Right lobe of liver (tissue), 6 donors: Measurements from ENCODE around the gene RPS3A. TPM values are rescaled to one million over a fixed set of nuclear protein-coding genes. Genes with fewer than 3 reads are reported as not detected.

ENCODE experiments used
- ATAC-seq, 4 donors: fragments of 200-7000 bp; cut with Tn5 transposase; one replicate each; pipeline ENCODE4 v1.9.1; 2020; ENCODE audit warnings: mild to moderate bottlenecking in 4 of 4, moderate library complexity in 4 of 4
- DNase-seq, 3 donors: peaks; one replicate each; pipeline ENCODE4 v3.0.0-alpha.2; 2020
- H3K27ac ChIP-seq, 3 donors: fragments of 200-600 bp; one replicate each; pipeline ENCODE4 v1.8.0; 2022
- H3K27me3 ChIP-seq, 2 donors: fragments of 200-600 bp; one replicate each; pipeline ENCODE4 v1.8.0; 2022
- H3K36me3 ChIP-seq, 4 donors: fragments of 200-600 bp; sonication (generic) in 1 of 4; one replicate each; pipeline versions ENCODE4 v1.5.1 to v1.8.0; 2017 to 2022; ENCODE audit warnings: control low read depth in 1 of 4
- H3K4me1 ChIP-seq, 4 donors: fragments of 200-600 bp; sonication (generic) in 1 of 4; one replicate each; pipeline versions ENCODE4 v1.5.1 to v1.8.0; 2017 to 2022; ENCODE audit warnings: control low read depth in 1 of 4
- H3K4me3 ChIP-seq, 3 donors: fragments of 200-600 bp; one replicate each; pipeline ENCODE4 v1.8.0; 2022
- H3K9me3 ChIP-seq, 4 donors: fragments of 200-600 bp; sonication (generic) in 1 of 4; one replicate each; pipeline versions ENCODE4 v1.5.1 to v1.8.0; 2017 to 2022; ENCODE audit warnings: control low read depth in 1 of 4
- CTCF ChIP-seq, 4 donors: fragments of 200-600 bp in 3 of 4; fragments of 450-650 bp in 1 of 4; IDR thresholded peaks; one replicate each; pipeline versions ENCODE4 v1.5.1 to v1.8.0; 2016 to 2022; ENCODE audit warnings: antibody characterized with exemption in 4 of 4, mild to moderate bottlenecking in 2 of 4
- POLR2A ChIP-seq: fragments of 450-650 bp; IDR thresholded peaks from one replicate; pipeline ENCODE4 v1.6.1; 2017; ENCODE audit warnings: antibody characterized with exemption, mild to moderate bottlenecking
- WGBS: methylation state at CpG from one replicate; pipeline ENCODE4 v1.1.6; 2018; ENCODE audit warnings: low coverage, low lambda C conversion rate; ENCODE audit not compliant: insufficient coverage; ENCODE audit errors: missing lambda C conversion rate; 5-methylcytosine and 5-hydroxymethylcytosine counted together
- intact Hi-C, 2 donors: fragments of 100-400 bp; cut with DNase I; formaldehyde crosslinking; loops; one replicate each; pipeline versions ENCODE4 v1.11.2 to v1.14.1; 2022
- total RNA-seq, 6 experiments: library from RNA; depleted of rRNA in 2 of 6; stranded (reverse); fragments of >200 nt in 2 of 6; fragmentation: NEBNext Ultra II Directional in 3 of 6; extraction: Animal tissue kit (Norgen Biotek cat#: 25700) in 3 of 6; gene quantifications; one replicate each; pipeline versions ENCODE4 v1.1.0 to v1.2.4, GENCODE V29; 2016 to 2023
- donor health status: DM: no; HTN: yes; CAD: no.
- donor health status: DM: no; HTN: no; CAD: no.
- donor health status: DM: no; HTN: no; CAD: no.
- donor health status: DM: no; HTN: yes; CAD: no.
- donor health status: DM: no; HTN: yes; CAD: no.

The RPS3A gene
- total RNA-seq, 6 experiments from 2014 or later = 420 to 946 (median 518) TPM

- 58% methylated on average over 3 of the region's 3 CpGs for WGBS
- DNase-seq = no peak
- Histone ChIP-seq H3K4me1 (no peaks in the 10 kb centered on the region), H3K9me3 (no peaks in the 10 kb centered on the region), H3K27ac (no peak overlapping the region), H3K27me3 (no peaks in the 10 kb centered on the region), H3K4me3 (no peak overlapping the region), H3K36me3 (no peaks in the 10 kb centered on the region)
- intact Hi-C loops = no loop called here
- no peak for TF ChIP-seq POLR2A
- no peak for TF ChIP-seq CTCF (IDR thresholded peaks at IDR 0.05)
- ATAC-seq = no peak
Measured at GRCh38 chr4:151093203-151093602, 6.2 kb upstream of the RPS3A start.

DNA sequence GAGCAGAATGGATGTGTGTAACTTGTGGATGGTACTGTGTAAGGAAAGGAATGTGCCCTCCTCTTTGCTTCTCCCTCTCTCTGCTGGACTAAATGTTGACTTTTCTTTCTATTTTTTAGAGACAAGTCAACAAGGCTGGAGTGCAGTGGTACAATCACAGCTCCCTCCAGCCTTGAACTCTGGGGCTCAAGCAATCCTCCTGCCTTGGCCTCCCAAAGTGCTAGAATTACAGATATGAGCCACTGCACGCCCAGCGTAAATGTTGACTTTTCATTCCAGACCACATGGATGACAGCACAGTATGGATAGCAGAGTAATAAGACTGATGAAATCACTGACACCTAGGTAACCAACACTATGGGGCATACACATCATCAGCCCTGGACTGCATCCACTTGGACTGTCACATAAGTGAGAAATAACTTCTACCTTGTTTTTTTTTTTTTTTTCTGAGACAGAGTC, 5.1 kb upstream of the RPS3A start:
- TF ChIP-seq POLR2A (no peak), CTCF (IDR thresholded peaks at IDR 0.05) (no peak)
- Histone ChIP-seq H3K9me3 (no peaks in the 10 kb centered on the region), H3K4me3 (no peak overlapping the region), H3K36me3 (no peaks in the 10 kb centered on the region), H3K27ac (no peak overlapping the region), H3K27me3 (no peaks in the 10 kb centered on the region), H3K4me1 (no peaks in the 10 kb centered on the region)
- no peak for DNase-seq
- no peak for ATAC-seq
- 85% methylated on average over 2 of the region's 2 CpGs for WGBS
- intact Hi-C loops = no loop called here

DNA sequence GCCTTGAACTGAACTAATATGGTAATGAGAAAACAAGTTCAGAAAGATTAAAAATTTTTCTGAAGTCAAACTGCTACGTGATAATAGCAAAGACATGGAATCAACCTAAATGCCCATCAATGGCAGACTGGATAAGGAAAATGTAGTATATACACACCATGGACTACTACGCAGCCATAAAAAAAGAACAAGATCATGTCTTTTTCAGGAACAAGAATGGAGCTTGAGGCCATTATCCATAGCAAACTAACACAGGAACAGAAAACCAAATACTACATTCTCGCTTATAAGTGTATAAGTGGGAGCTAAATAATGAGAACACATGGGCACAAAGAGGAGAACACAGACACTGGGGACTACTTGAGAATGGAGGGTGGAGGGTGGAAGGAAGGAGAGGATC, 4.3 kb upstream of the RPS3A start:
- WGBS = 93% methylated on average over 3 of the region's 3 CpGs
- intact Hi-C loops = no loop called here
- Histone ChIP-seq H3K4me1 (no peaks in the 10 kb centered on the region), H3K9me3 (no peaks in the 10 kb centered on the region), H3K27me3 (no peaks in the 10 kb centered on the region), H3K36me3 (no peaks in the 10 kb centered on the region), H3K27ac (no peak overlapping the region), H3K4me3 (no peak overlapping the region)
- ATAC-seq (no peak), DNase-seq (no peak)
- TF ChIP-seq POLR2A (no peak), CTCF (IDR thresholded peaks at IDR 0.05) (no peak)

- Histone ChIP-seq H3K4me3 (no peak overlapping the region), H3K4me1 (peaks cover 0 to 20% (median 6%) of the 10 kb centered on the region in 4 donors), H3K27me3 (no peaks in the 10 kb centered on the region), H3K36me3 (peaks cover 3 to 19% (median 10%) of the 10 kb centered on the region in 4 donors), H3K27ac (no peak overlapping the region), H3K9me3 (no peaks in the 10 kb centered on the region)
- DNase-seq = no peak
- TF ChIP-seq POLR2A (no peak), CTCF (IDR thresholded peaks at IDR 0.05) (no peak)
- 89% methylated on average over 3 of the region's 3 CpGs for WGBS
- intact Hi-C loops = no loop called here
- no peak for ATAC-seq
Measured at GRCh38 chr4:151097759-151098158, 1.7 kb upstream of the RPS3A start.

DNA sequence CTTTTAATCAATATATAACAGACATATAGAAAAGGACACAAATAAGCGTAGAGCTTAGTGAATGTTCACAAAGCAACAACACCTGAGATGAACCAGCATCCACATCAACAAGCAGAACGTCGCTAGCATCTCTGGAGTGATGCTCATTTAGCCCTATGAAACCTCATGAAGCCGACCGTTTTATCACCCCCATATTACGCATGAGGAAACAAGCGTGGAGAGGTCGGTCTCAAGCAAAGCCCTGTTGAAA, 524 bp upstream of the RPS3A start:
- peak overlapping the region in 2 of 3 donors; percentile 10 to 37 for H3K27ac ChIP-seq
- intact Hi-C loops = no loop called here
- 33% methylated on average over 3 of the region's 8 CpGs for WGBS

More for the DNA sequence above, 524 bp upstream of the RPS3A start:
- TF ChIP-seq POLR2A = no peak
- peak overlapping the region; percentile 19 to 91 (median 83) for H3K4me3 ChIP-seq
- H3K4me1 ChIP-seq = peaks cover 0 to 20% (median 6%) of the 10 kb centered on the region in 4 donors
- H3K9me3 ChIP-seq = no peaks in the 10 kb centered on the region
- peak; percentile 9 to 30 (median 13) for ATAC-seq
- no peak for DNase-seq
- no peaks in the 10 kb centered on the region for H3K27me3 ChIP-seq
- H3K36me3 ChIP-seq = peaks cover 9 to 31% (median 17%) of the 10 kb centered on the region in 4 donors
